Measurements from ENCODE around the gene GABARAP. TPM values are rescaled to one million over a fixed set of nuclear protein-coding genes. Genes with fewer than 3 reads are reported as not detected.
A peak's percentile ranks its signal among the peaks of the same experiment; 100 is the strongest.
"Not testable (repeated sequence)": the region's sequence is repeated elsewhere in the genome, so short reads cannot be mapped to it uniquely, and the experiment has no call there.

GABARAP gene
- polyA plus RNA-seq, 1 donor = 724 TPM

DNA sequence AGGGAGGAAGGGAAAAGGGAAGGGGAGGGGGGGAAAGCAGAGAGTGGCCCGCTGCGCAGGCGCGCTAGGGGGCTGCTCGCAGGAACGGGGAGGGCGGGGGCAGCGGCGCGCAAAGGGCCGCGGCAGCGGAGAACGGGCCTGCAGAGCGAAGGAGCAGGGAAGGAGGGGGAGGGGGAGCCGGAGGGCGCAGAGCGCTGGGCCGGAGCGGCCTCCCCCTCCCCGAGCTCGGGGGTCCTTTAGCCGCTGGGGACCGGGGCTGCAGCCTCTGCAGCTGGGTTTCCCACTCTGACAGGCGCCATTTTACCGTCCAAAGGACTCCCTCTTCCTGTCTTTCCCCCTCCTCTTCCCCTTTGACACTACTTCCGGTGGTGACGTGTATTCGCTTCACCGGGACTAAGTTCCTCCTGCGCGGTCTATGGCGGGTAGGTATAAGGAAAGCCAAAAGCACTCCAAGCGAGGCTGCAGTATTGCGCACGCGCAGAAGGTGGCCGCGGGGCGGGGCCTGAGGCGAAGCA lies 9.5 kb upstream of the GABARAP start, which contains the start of gene CTDNEP1:
CTDNEP1 (minus strand) TSS at position 74 of the 515 bp plus-strand sequence. CDS start 438 bp downstream, outside the sequence.
- Histone ChIP-seq H3K4me1 (ENCODE audit: control insufficient read depth, insufficient read depth, low read length) (peaks cover 15% of the 10 kb centered on the region), H3K27ac (ENCODE audit: low read length) (peak within 1 kb of the TSS; percentile 94), H3K27me3 (ENCODE audit: control insufficient read depth, insufficient read depth, low read length) (no peaks in the 10 kb centered on the region), H3K9me3 (ENCODE audit: control insufficient read depth, low read depth, low read length) (no peaks in the 10 kb centered on the region), H3K4me3 (ENCODE audit: low read length) (peak within 1 kb of the TSS; percentile 67), H3K36me3 (ENCODE audit: control insufficient read depth, insufficient read depth, low read length) (peaks cover 30% of the 10 kb centered on the region)
- WGBS (ENCODE audit: insufficient coverage, low lambda C conversion rate) = no CpG with 5 or more reads among the region's 41 CpGs
- DNase-seq = peak; percentile 100

DNA sequence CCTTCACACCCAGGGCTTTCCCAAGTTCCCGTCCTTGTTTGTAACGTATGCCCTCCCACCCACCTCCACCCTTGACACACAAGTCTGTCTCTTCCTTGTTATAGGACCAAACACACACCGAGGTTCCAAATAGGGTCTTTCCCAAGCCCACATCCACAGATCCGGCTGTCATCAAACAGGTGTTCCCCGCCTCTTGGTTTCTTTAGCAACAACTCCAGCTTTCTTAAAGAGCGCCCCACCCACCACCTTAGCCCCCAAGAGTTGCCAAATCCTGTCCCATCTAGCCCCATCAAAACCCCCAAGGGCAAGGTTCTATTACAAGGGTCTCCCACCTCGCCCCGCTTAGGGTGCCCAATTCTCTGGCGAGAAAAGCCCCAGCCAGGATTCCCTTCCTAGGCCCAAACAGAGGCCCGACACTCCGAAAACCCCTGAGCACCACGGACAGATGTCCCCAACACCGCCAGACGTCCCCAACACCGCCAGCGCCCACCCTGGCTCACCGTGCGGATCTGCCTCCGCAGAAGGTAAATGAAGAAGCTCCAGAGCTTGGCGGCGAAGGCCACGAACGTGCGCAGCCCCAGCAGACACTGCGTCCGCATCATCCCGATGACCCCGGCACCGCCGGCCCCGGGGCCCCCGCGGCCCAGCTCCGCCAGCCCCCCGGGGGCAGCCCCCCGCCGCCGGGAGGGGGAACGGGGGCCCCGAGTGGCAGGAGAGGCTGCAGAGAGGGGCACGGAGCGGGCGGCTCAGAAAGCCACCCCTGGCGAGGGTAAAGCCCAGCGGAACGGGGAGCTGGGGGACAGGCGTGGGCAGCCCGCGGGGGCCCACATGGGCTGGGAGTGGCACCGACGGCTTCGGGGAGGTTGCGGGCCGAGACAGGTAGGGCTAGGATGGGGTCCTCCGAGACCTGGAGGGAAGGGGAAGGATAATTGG lies 8.7 kb upstream of the GABARAP start:
- Histone ChIP-seq H3K36me3 (ENCODE audit: control insufficient read depth, insufficient read depth, low read length) (peaks cover 30% of the 10 kb centered on the region), H3K4me3 (ENCODE audit: low read length) (peak overlapping the region; percentile 67), H3K27me3 (ENCODE audit: control insufficient read depth, insufficient read depth, low read length) (no peaks in the 10 kb centered on the region), H3K9me3 (ENCODE audit: control insufficient read depth, low read depth, low read length) (no peaks in the 10 kb centered on the region), H3K4me1 (ENCODE audit: control insufficient read depth, insufficient read depth, low read length) (peaks cover 14% of the 10 kb centered on the region), H3K27ac (ENCODE audit: low read length) (peak overlapping the region; percentile 94)
- DNase-seq = peak in 1 of 2 donors; percentile 42
- 0% methylated on average over 2 of the region's 55 CpGs for WGBS (ENCODE audit: insufficient coverage, low lambda C conversion rate)

DNA sequence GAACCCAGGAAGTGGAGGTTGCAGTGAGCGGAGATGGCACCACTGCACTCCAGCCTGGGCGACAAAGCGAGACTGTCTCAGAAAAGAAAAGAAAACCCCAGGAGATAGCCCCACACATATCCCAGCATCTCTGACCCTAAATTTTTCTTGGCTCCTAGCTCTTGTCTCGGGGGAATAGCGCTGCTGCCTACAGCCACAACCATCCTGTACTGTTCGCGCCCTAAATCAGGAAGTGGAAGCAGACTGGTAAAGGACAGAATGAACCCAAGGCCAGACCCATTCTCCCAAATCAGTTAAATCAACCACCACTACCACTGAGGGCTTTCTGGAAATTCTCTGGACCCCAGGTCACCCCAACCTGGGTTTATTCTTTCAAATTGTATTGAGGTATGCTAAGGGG lies 7.6 kb upstream of the GABARAP start:
- no peak for DNase-seq
- peaks cover 14% of the 10 kb centered on the region for H3K4me1 ChIP-seq (ENCODE audit: control insufficient read depth, insufficient read depth, low read length)
- H3K27ac ChIP-seq (ENCODE audit: low read length) = no peak overlapping the region
- no peaks in the 10 kb centered on the region for H3K9me3 ChIP-seq (ENCODE audit: control insufficient read depth, low read depth, low read length)
- H3K27me3 ChIP-seq (ENCODE audit: control insufficient read depth, insufficient read depth, low read length) = no peaks in the 10 kb centered on the region
- peaks cover 28% of the 10 kb centered on the region for H3K36me3 ChIP-seq (ENCODE audit: control insufficient read depth, insufficient read depth, low read length)
- no CpG with 5 or more reads among the region's 7 CpGs for WGBS (ENCODE audit: insufficient coverage, low lambda C conversion rate)
- peak overlapping the region; percentile 67 for H3K4me3 ChIP-seq (ENCODE audit: low read length)

DNA sequence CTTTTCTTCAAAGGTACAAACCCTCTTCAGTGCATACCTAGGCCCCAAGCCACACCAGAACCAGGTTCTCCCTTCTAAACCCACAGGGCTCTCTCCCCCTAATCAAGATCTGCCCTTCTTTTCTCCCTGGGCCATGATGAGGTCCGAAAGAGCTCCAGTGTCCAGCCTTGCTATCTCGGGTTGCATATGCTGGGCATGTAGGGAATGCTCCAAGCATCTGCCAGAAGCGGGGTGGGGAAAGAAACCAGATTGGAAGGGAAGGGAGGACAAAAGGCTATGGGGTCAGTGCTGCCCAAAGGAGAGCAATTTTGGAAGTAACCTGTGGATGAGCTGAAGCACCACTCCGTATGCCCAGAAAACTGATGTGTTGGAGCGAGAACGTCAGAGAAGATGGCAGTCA lies 7.0 kb upstream of the GABARAP start:
- H3K4me3 ChIP-seq (ENCODE audit: low read length) = no peak overlapping the region
- H3K27ac ChIP-seq (ENCODE audit: low read length) = no peak overlapping the region
- no peak for DNase-seq
- peaks cover 28% of the 10 kb centered on the region for H3K36me3 ChIP-seq (ENCODE audit: control insufficient read depth, insufficient read depth, low read length)
- no peaks in the 10 kb centered on the region for H3K27me3 ChIP-seq (ENCODE audit: control insufficient read depth, insufficient read depth, low read length)
- peaks cover 9% of the 10 kb centered on the region for H3K4me1 ChIP-seq (ENCODE audit: control insufficient read depth, insufficient read depth, low read length)
- no peaks in the 10 kb centered on the region for H3K9me3 ChIP-seq (ENCODE audit: control insufficient read depth, low read depth, low read length)
- WGBS (ENCODE audit: insufficient coverage, low lambda C conversion rate) = 100% methylated on average over 1 of the region's 6 CpGs

DNA sequence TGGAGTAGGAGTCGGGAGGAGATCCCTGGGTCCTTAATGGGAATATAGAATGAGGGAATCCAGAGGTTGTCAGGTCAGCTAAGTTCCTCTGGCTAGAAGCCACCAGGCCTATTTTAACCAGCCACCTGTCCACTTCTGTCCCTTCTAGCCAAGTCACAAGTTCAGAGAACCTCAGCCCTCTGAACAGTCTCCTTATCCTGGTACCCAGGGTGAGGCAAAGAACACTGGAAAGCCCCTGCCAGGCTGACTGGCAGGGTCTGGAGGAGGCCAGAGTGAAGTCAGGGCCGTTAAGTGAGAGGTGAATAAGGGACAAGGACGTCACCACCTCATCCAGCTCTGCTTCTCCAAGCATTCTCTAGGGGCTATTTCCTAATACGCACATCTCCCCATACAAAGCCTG lies 6.5 kb upstream of the GABARAP start:
- DNase-seq = no peak
- Histone ChIP-seq H3K9me3 (ENCODE audit: control insufficient read depth, low read depth, low read length) (no peaks in the 10 kb centered on the region), H3K36me3 (ENCODE audit: control insufficient read depth, insufficient read depth, low read length) (peaks cover 31% of the 10 kb centered on the region), H3K4me1 (ENCODE audit: control insufficient read depth, insufficient read depth, low read length) (peaks cover 5% of the 10 kb centered on the region), H3K27ac (ENCODE audit: low read length) (no peak overlapping the region), H3K27me3 (ENCODE audit: control insufficient read depth, insufficient read depth, low read length) (no peaks in the 10 kb centered on the region), H3K4me3 (ENCODE audit: low read length) (no peak overlapping the region)
- WGBS (ENCODE audit: insufficient coverage, low lambda C conversion rate) = no CpG with 5 or more reads among the region's 4 CpGs

DNA sequence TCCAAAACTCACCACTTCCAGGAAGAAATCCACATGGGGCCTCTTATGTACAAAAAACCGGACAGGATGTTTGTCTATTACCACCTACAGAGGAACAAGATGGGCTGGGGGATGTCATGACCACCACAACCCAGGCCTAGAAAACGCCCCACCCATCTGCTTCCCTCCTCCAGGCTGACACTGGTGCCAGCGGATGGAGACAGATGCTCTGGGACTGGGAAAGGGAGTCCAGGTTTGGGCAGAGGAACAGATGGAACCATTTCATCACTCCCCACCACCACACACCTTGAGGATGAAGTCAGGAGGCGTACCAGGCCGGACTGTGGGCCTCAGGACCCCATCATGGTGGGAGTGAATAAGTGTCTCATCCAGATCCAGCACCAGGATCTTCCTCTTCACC lies 4.5 kb upstream of the GABARAP start:
- Histone ChIP-seq H3K4me3 (ENCODE audit: low read length) (no peak overlapping the region), H3K9me3 (ENCODE audit: control insufficient read depth, low read depth, low read length) (no peaks in the 10 kb centered on the region), H3K27ac (ENCODE audit: low read length) (no peak overlapping the region), H3K36me3 (ENCODE audit: control insufficient read depth, insufficient read depth, low read length) (peaks cover 33% of the 10 kb centered on the region), H3K4me1 (ENCODE audit: control insufficient read depth, insufficient read depth, low read length) (peaks cover 5% of the 10 kb centered on the region), H3K27me3 (ENCODE audit: control insufficient read depth, insufficient read depth, low read length) (no peaks in the 10 kb centered on the region)
- DNase-seq = no peak
- WGBS (ENCODE audit: insufficient coverage, low lambda C conversion rate) = no CpG with 5 or more reads among the region's 5 CpGs

DNA sequence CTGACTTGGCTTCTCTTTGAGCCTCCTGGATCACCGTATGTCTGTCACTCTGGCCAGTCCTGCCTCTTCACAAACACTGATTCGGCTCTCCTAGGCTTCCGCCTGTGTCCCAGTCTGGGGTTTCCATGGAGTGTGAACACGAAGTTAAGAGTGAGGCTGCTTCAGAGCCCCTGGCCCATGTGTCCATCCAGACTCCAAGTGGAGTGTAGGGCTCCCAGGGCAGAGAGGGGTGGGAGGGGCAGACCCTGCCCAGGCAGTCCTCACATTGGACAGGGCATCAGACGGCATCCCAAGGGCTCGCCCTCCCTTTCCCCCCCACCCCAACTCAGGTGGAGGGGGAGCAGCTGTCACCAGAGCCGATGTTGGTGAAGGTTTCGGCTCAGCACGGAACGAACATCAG lies 1.6 kb upstream of the GABARAP start:
- not testable (repeated sequence) for H3K4me3 ChIP-seq (ENCODE audit: low read length); H3K27me3 ChIP-seq (ENCODE audit: control insufficient read depth, insufficient read depth, low read length); DNase-seq; H3K9me3 ChIP-seq (ENCODE audit: control insufficient read depth, low read depth, low read length)
- Histone ChIP-seq H3K4me1 (ENCODE audit: control insufficient read depth, insufficient read depth, low read length) (peaks cover 14% of the 10 kb centered on the region), H3K36me3 (ENCODE audit: control insufficient read depth, insufficient read depth, low read length) (peaks cover 39% of the 10 kb centered on the region), H3K27ac (ENCODE audit: low read length) (peak overlapping the region; percentile 99)
- WGBS (ENCODE audit: insufficient coverage, low lambda C conversion rate) = no CpG with 5 or more reads among the region's 10 CpGs

DNA sequence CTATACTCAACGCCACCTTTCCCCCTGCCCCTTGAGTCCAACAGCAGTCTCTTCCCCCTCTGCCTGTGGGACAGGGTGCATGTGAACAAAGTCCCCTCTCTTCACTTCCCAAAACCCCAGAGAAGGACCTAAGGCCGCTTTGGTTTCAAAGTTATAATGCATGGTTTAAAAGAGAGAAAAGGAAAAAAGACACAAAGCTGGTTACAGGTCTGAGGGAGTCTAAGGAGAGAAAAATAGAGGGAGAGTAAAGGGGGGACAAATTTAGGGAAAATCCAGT lies 1.1 kb upstream of the GABARAP start:
- 17% methylated on average over 1 of the region's 2 CpGs for WGBS (ENCODE audit: insufficient coverage, low lambda C conversion rate)
- H3K4me3 ChIP-seq (ENCODE audit: low read length) = peak overlapping the region; percentile 95

DNA sequence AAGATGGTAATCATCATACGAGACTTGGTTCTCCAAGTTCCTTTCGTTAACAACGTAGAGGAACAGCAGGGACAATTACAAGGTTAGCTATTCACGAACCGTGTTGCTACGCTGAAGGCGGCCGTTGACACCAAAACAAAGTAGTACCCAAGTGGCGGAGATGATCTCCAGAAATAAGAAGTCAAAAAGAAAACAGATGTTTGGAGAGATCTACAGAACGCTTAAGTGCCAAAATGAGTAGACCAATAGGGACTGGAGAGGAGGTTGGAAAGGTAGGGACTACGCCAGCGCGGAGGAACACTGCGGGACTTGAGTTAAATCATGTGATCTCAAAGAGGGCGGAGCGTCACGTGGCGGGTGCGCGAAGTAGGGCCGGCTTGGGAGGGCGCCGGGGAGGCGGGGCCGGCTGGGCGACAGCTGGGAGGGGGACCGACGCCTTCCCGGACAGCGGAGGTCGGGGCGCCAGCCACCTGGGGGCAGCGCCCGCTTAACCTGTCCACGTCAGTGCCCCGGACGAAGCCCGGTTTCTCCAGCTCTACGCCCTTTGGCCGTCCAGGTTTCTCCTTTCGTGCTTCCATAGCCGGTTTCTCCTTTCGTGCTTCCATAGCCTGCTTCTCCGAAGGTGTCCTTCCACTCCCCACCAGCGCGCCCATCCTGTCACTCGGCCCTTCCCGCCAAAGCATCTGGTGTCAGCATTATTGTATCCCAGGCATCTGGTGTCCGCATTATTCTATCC lies 636 bp upstream of the GABARAP start:
- peak; percentile 96 to 97 for DNase-seq
- WGBS (ENCODE audit: insufficient coverage, low lambda C conversion rate) = 0% methylated on average over 2 of the region's 49 CpGs
- no peaks in the 10 kb centered on the region for H3K9me3 ChIP-seq (ENCODE audit: control insufficient read depth, low read depth, low read length)
- H3K4me1 ChIP-seq (ENCODE audit: control insufficient read depth, insufficient read depth, low read length) = peaks cover 14% of the 10 kb centered on the region
- H3K4me3 ChIP-seq (ENCODE audit: low read length) = peak overlapping the region; percentile 95
- H3K27me3 ChIP-seq (ENCODE audit: control insufficient read depth, insufficient read depth, low read length) = no peaks in the 10 kb centered on the region
- peaks cover 39% of the 10 kb centered on the region for H3K36me3 ChIP-seq (ENCODE audit: control insufficient read depth, insufficient read depth, low read length)
- peak overlapping the region; percentile 99 for H3K27ac ChIP-seq (ENCODE audit: low read length)

More for the DNA sequence above, 1.1 kb upstream of the GABARAP start:
- DNase-seq = no peak
- Histone ChIP-seq H3K4me1 (ENCODE audit: control insufficient read depth, insufficient read depth, low read length) (peaks cover 14% of the 10 kb centered on the region), H3K36me3 (ENCODE audit: control insufficient read depth, insufficient read depth, low read length) (peaks cover 39% of the 10 kb centered on the region), H3K27me3 (ENCODE audit: control insufficient read depth, insufficient read depth, low read length) (no peaks in the 10 kb centered on the region), H3K9me3 (ENCODE audit: control insufficient read depth, low read depth, low read length) (no peaks in the 10 kb centered on the region), H3K27ac (ENCODE audit: low read length) (peak overlapping the region; percentile 99)

DNA sequence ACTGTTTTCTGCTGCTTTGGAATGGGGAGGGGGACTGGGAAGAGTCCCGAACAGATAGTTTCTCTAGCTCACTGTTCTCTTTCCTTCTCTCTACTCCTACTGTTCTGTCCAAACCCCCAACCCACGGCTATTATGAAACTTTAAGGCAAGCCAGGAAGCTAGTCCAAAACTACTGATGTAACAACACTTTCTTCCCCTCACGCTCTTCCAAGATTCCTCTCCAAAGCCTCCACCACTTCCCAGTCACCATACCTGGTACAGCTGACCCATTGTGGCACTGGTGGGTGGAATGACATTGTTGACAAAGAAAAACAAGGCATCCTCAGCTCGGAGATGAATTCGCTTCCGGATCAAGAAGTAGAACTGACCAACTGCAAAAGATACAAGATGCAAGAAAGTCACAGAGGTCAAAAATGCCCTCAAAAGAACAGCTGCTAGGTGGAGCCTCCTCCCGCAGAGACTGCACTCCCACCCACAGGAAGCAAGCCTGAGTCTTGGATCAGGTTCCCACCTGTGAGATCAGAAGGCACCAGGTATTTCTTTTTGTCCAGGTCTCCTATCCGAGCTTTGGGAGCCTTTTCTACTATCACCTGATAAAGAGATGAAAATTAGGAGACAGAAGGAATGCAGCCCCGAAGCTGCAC lies 1.0 kb downstream of the GABARAP start:
- H3K9me3 ChIP-seq (ENCODE audit: control insufficient read depth, low read depth, low read length) = no peaks in the 10 kb centered on the region
- peak overlapping the region; percentile 95 for H3K4me3 ChIP-seq (ENCODE audit: low read length)
- peak overlapping the region; percentile 99 for H3K27ac ChIP-seq (ENCODE audit: low read length)
- H3K36me3 ChIP-seq (ENCODE audit: control insufficient read depth, insufficient read depth, low read length) = peaks cover 42% of the 10 kb centered on the region
- DNase-seq = no peak
- WGBS (ENCODE audit: insufficient coverage, low lambda C conversion rate) = no CpG with 5 or more reads among the region's 9 CpGs
- peaks cover 22% of the 10 kb centered on the region for H3K4me1 ChIP-seq (ENCODE audit: control insufficient read depth, insufficient read depth, low read length)
- H3K27me3 ChIP-seq (ENCODE audit: control insufficient read depth, insufficient read depth, low read length) = no peaks in the 10 kb centered on the region
